Putamen (tissue), 1 donor: ENCODE measurements around the gene IRX1.

Experiments used
- DNase-seq: peaks from one replicate; pipeline ENCODE4 v3.0.0-alpha.2; 2016; ENCODE audit warnings: low spot score

The IRX1 gene

DNA sequence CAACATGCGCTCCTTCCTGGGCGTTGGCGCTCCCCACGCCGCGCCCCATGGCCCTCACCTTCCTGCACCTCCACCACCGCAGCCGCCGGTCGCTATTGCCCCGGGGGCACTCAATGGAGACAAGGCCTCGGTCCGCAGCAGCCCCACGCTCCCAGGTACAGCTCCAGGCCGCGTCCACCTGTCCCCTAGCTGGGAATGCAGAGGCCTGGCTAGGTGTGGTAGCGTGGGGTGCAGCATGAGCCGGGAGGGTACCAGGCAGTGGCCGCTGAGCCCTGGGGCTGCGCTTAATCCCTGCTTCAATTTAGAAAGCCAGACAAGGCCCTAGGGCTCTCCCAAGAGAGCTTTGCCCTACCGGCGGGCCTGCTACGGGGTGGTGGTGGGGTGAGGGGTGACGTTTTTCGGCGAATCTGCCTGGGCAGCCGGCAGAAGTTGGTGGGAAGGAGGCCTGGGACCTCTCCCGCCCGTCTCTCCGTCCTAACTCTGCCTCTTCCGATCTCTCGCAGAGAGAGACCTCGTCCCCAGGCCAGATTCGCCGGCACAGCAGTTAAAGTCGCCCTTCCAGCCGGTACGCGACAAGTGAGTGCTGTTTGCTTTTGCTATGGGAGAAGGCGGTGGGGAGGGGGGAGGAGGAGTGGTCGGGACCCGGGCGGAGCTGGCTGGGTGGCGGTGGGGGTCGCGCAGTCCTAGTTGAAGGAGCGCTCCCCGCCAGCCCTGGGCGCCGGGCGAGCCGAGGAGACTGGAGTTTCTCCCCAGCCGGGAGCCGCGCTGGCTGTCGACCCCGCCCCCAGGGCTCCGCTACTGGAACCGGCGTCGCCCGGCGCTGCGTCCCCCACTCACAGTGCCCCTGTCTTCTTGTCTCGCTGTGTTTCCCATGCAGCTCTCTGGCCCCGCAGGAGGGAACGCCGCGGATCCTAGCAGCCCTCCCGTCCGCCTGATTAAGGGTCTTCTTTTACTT is 4.8 kb downstream of the IRX1 start:
- DNase-seq = no peak

- DNase-seq = no peak
Observed at GRCh38 chr5:3601061-3601710, 5.6 kb downstream of the IRX1 start.

- DNase-seq = no peak
Observed at GRCh38 chr5:3601911-3602782, 6.5 kb downstream of the IRX1 start.

DNA sequence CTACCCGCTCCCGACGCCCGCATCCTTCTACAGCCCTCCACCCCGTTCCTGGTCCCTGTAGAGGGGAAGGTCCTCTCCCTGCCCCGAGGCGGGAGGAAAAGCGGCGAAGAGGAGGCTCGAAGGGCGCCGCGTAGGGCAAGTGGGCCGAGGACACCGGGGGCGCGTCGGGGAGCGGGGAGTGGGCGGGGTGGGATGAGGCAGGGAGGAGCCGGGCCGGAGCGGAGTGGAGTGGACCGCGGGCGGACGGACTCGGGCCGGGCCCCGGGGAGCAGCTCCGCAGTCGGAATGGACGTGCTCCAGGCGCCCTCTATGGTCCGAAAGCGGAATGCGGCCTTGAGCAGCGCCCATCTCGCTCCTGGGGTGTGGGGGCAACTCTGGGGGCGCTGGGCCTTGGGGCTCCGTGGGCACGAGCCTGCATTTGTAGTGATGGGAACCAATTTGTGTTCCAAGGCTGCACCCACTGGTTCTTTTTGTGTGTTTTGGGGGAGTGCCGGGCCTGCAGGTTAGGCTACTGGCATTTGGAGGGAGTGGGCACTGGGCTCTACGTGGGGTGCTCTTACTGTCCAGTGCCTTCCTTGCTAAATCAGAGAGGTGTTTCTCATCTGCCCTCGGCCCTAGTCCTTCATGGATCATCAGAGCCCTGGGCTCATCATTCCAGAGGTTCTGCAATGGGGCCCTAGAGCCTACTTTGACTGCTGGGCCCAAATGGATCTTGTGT is 7.3 kb downstream of the IRX1 start:
- no peak for DNase-seq

GRCh38 chr5:3604501-3604900 is 8.9 kb downstream of the IRX1 start:
- DNase-seq = no peak

GRCh38 chr5:3605298-3606010 is 9.8 kb downstream of the IRX1 start:
- DNase-seq = no peak

GRCh38 chr5:3606121-3606831 is 10.6 kb downstream of the IRX1 start:
- no peak for DNase-seq

GRCh38 chr5:3607541-3608181 is 12.0 kb downstream of the IRX1 start:
- DNase-seq = no peak

DNA sequence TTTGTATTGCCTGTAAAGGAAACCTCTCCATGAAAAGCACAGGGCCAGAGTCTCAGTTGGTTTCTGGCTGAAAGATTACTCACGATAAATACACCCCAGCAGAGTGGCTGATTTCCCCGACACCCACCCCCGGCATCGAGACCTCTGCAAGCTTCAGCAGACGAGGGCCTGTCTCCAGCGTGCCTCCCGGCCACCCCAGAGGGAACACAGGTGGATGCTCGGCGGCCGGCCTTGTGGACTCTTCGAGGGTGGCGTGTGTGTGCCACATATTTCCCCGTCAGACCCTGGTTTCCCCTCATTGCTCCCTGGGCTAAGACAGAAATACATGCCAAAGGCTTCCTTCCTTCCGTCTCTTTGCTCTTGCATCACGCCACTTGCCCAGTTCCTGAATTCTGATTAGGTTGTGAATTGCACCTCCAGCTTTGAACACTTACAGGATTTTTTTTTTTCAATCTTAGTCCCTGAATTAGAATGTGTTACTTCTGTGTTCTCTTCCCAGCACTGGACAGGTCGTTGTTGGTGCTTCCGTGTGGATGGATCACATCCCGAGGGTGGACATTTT is 13.6 kb downstream of the IRX1 start:
- no peak for DNase-seq

- DNase-seq = peak; percentile 50
Observed at GRCh38 chr5:3612591-3613042, 17.0 kb downstream of the IRX1 start.

DNA sequence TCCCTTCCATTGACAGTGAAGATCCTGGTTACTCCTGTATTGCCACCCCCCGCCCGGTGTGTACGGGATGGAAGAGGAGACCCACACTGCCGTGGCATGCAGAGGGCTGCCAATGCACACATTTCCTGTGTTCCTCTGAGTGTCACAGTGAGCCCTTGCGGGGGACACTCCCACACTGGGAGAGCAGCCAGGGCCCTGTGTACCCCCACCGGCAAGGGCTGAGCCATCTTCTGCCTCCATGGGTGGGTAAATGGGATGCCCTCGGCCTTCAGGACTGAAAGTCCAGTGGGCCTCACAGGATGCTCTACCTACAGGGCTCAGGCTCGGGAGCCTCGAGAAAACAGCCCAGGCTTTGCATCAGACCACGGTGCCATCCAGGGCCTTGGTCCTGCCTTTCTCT is 18.1 kb downstream of the IRX1 start:
- no peak for DNase-seq

GRCh38 chr5:3615217-3615616 is 19.6 kb downstream of the IRX1 start:
- DNase-seq = no peak

- DNase-seq = no peak
Observed at GRCh38 chr5:3615829-3616228, 20.2 kb downstream of the IRX1 start.

DNA sequence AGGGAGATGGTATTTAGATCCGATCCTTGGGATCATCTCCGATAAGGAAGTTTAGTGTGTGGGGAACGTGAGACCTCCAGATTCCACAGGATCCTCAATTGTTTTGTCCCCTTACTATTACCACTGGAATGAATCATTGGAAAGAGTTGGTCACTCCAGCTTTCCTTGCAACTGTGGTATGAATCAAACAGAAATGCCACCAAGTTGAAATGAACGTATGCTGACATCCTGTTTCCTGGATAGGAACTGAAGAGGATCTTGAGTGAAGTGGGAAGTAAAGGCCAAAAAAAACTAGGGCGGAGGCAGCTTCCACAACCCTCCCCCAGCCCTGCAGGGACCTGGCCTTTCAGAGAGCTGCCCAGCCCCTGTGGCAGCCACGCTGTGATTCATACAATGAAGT is 23.9 kb downstream of the IRX1 start:
- no peak for DNase-seq

- no peak for DNase-seq
Observed at GRCh38 chr5:3622961-3623360, 27.3 kb downstream of the IRX1 start.

- no peak for DNase-seq
Observed at GRCh38 chr5:3625626-3626025, 30.0 kb downstream of the IRX1 start.

GRCh38 chr5:3634061-3634460 is 38.4 kb downstream of the IRX1 start:
- no peak for DNase-seq

GRCh38 chr5:3639175-3639574 is 43.5 kb downstream of the IRX1 start:
- no peak for DNase-seq

DNA sequence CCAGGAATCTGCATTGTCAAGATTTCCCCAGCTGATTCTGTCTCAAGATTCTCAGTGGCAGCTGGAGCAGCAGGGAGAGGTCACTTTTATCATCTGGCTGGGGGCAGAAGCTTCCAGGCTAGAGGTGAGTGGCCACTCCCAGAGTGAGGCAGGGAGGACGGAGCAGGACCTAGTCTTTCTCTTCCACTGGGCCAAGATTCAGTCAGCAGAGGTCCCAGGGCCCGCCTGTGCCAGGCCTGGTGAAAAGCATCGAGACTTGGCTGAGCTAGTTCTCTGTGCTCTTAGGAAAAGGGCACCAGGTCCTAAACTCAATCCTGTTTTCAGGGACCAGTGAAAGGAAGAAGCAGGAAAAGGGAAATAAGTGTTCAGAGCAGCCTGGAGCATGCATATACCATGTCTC is 46.6 kb downstream of the IRX1 start:
- DNase-seq = no peak

DNA sequence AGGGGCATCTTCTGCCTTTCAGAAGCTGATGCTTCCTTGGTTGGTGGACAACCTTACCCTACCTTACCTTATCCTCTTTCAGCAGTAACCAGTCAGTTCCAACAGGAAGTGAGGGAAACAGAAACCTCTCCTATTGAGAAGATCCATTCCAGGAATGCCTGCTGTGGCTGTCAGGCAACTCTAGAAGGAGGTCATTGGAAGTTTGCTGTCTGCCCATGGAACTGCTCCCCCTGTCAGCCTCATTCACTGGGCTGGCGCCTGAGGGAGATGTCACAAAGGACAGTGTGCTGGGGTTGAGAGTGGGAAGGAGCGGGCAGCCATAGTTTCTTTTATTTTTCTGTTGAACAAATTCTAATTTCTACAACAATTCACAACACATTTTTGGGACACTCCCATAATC is 54.7 kb downstream of the IRX1 start:
- no peak for DNase-seq
